ENCODE results near the gene CDC45.
"Not testable (repeated sequence)": the region's sequence is repeated elsewhere in the genome, so short reads cannot be mapped to it uniquely, and the experiment has no call there.

Gene CDC45

DNA sequence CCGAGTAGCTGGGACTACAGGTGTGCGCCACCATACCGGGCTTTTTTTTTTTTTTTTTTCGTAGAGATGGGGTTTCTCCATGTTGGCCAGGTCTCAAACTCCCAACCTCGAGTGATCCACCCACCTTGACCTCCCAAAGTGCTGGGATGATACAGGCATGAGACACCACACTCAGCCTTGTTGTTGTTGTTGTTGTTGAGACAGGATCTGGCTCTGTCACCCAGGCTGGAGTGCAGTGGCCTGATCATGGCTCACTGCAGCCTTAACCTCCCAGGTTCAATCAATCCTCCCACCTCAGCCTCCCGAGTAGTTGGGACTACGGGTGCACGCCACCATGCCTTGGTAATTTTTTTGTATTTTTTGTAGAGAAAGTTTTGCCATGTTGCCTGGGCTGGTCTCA, 67.9 kb downstream of the CDC45 start:
- POLR2A ChIA-PET: no interaction called here
- WGBS (ENCODE audit: insufficient coverage): no CpG with 5 or more reads among the region's 8 CpGs
- CTCF ChIA-PET: no interaction called here

DNA sequence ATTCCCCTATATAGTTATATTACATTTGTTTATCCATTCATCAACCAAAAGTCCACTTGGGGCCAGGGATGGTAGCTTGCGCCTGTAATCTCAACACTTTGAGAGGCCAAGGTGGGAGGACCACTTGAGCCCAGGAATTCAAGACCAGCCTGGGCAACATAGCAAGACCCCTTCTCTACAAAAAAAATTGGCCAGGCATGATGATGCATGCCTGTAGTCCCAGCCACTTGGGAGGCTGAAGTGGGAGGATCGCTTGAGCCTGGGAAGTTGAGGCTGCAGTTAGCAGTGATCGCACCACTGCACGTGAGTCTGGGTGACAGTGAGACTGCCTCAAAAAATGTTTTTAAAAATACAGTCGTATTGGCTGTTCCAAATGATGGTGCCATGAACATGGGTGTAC, 68.7 kb downstream of the CDC45 start:
- H3K4me3 ChIP-seq (ENCODE audit: control insufficient read depth in 1 of 7, extremely low read depth in 1 of 7, insufficient read depth in 4 of 7, low read depth in 2 of 7, low read length in 6 of 7); DNase-seq; H3K27ac ChIP-seq (ENCODE audit: insufficient read depth in 1 of 2, low read depth in 1 of 2, low read length in 2 of 2, poor library complexity in 1 of 2, severe bottlenecking in 2 of 2); H3K27me3 ChIP-seq (replicated peaks in 2 of 5; ENCODE audit: control insufficient read depth in 4 of 5, insufficient read depth in 5 of 5, low read length in 4 of 5); H3K4me1 ChIP-seq (ENCODE audit: control extremely low read depth in 1 of 4, control insufficient read depth in 4 of 4, insufficient read depth in 4 of 4, low read length in 3 of 4); H3K36me3 ChIP-seq (ENCODE audit: control insufficient read depth in 4 of 4, insufficient read depth in 4 of 4, low read length in 3 of 4); POLR2A ChIA-PET; CTCF ChIA-PET; H3K9me3 ChIP-seq (ENCODE audit: control extremely low read depth in 1 of 5, control insufficient read depth in 4 of 5, insufficient read depth in 2 of 5, low read depth in 1 of 5, low read length in 4 of 5): not testable (repeated sequence)
- WGBS (ENCODE audit: insufficient coverage): 98% methylated on average over 5 of the region's 5 CpGs

More for the DNA sequence above, 67.9 kb downstream of the CDC45 start:
- H3K27ac ChIP-seq (ENCODE audit: insufficient read depth in 1 of 2, low read depth in 1 of 2, low read length in 2 of 2, poor library complexity in 1 of 2, severe bottlenecking in 2 of 2): no peak overlapping the region
- no peak for DNase-seq
- no peaks in the 10 kb centered on the region for H3K27me3 ChIP-seq (replicated peaks in 2 of 5; ENCODE audit: control insufficient read depth in 4 of 5, insufficient read depth in 5 of 5, low read length in 4 of 5)
- H3K4me1 ChIP-seq (ENCODE audit: control extremely low read depth in 1 of 4, control insufficient read depth in 4 of 4, insufficient read depth in 4 of 4, low read length in 3 of 4): peaks cover 0 to 5% (median 0%) of the 10 kb centered on the region in 4 experiments
- peaks cover 0 to 2% (median 0%) of the 10 kb centered on the region in 5 experiments for H3K9me3 ChIP-seq (ENCODE audit: control extremely low read depth in 1 of 5, control insufficient read depth in 4 of 5, insufficient read depth in 2 of 5, low read depth in 1 of 5, low read length in 4 of 5)
- no peaks in the 10 kb centered on the region for H3K36me3 ChIP-seq (ENCODE audit: control insufficient read depth in 4 of 4, insufficient read depth in 4 of 4, low read length in 3 of 4)
- no peak overlapping the region for H3K4me3 ChIP-seq (ENCODE audit: control insufficient read depth in 1 of 7, extremely low read depth in 1 of 7, insufficient read depth in 4 of 7, low read depth in 2 of 7, low read length in 6 of 7)

DNA sequence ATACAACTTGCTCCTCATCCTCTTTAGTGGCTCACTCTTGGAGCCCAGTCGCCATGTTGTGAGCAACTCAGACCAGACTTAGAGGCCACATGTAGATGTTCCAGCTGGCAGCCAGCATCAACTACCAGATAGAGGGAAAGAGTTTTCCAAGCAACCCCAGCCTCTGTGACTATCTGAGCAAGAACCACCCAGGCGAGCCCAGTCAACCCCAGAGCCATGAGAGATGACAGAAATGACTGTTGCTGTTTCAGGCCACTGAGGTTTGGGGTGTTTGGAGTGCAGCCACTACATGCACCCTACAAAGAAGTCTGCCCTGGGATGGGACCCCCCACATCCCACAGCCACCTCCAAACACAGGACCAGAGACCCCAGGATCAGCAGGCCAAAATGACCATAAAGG, 69.2 kb downstream of the CDC45 start:
- 93% methylated on average over 2 of the region's 2 CpGs for WGBS (ENCODE audit: insufficient coverage)
- no peak overlapping the region for H3K4me3 ChIP-seq (ENCODE audit: control insufficient read depth in 1 of 7, extremely low read depth in 1 of 7, insufficient read depth in 4 of 7, low read depth in 2 of 7, low read length in 6 of 7)
- no peaks in the 10 kb centered on the region for H3K36me3 ChIP-seq (ENCODE audit: control insufficient read depth in 4 of 4, insufficient read depth in 4 of 4, low read length in 3 of 4)
- peaks cover 0 to 5% (median 0%) of the 10 kb centered on the region in 4 experiments for H3K4me1 ChIP-seq (ENCODE audit: control extremely low read depth in 1 of 4, control insufficient read depth in 4 of 4, insufficient read depth in 4 of 4, low read length in 3 of 4)
- H3K27ac ChIP-seq (ENCODE audit: insufficient read depth in 1 of 2, low read depth in 1 of 2, low read length in 2 of 2, poor library complexity in 1 of 2, severe bottlenecking in 2 of 2): no peak overlapping the region
- H3K9me3 ChIP-seq (ENCODE audit: control extremely low read depth in 1 of 5, control insufficient read depth in 4 of 5, insufficient read depth in 2 of 5, low read depth in 1 of 5, low read length in 4 of 5): peaks cover 0 to 6% (median 0%) of the 10 kb centered on the region in 5 experiments
- H3K27me3 ChIP-seq (replicated peaks in 2 of 5; ENCODE audit: control insufficient read depth in 4 of 5, insufficient read depth in 5 of 5, low read length in 4 of 5): no peaks in the 10 kb centered on the region
- ChIA-PET CTCF (no interaction called here), POLR2A (no interaction called here)
- no peak for DNase-seq

DNA sequence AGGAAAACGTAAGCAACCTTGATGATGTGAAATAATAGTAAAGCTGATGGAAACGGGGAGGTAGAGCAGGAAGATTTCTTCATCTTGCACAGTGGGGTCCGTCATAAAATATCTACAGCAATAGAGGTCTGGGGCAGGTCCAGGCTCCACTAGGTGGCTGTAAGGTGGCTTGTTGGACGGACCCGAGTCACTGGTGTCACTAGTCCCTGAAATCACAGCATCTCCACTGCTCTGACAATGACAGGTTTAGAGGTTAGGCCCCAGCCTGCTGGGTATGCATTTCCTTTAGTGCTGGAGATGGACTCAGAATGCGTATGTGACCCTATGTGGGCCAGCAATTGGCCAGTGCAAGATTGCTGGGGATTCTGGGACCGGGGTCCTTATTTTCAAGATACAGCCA, 69.7 kb downstream of the CDC45 start:
- DNase-seq: no peak
- Histone ChIP-seq H3K36me3 (ENCODE audit: control insufficient read depth in 4 of 4, insufficient read depth in 4 of 4, low read length in 3 of 4) (no peaks in the 10 kb centered on the region), H3K27ac (ENCODE audit: insufficient read depth in 1 of 2, low read depth in 1 of 2, low read length in 2 of 2, poor library complexity in 1 of 2, severe bottlenecking in 2 of 2) (no peak overlapping the region), H3K9me3 (ENCODE audit: control extremely low read depth in 1 of 5, control insufficient read depth in 4 of 5, insufficient read depth in 2 of 5, low read depth in 1 of 5, low read length in 4 of 5) (peaks cover 0 to 6% (median 0%) of the 10 kb centered on the region in 5 experiments), H3K27me3 (replicated peaks in 2 of 5; ENCODE audit: control insufficient read depth in 4 of 5, insufficient read depth in 5 of 5, low read length in 4 of 5) (no peaks in the 10 kb centered on the region), H3K4me1 (ENCODE audit: control extremely low read depth in 1 of 4, control insufficient read depth in 4 of 4, insufficient read depth in 4 of 4, low read length in 3 of 4) (peaks cover 0 to 5% (median 0%) of the 10 kb centered on the region in 4 experiments), H3K4me3 (ENCODE audit: control insufficient read depth in 1 of 7, extremely low read depth in 1 of 7, insufficient read depth in 4 of 7, low read depth in 2 of 7, low read length in 6 of 7) (no peak overlapping the region)
- WGBS (ENCODE audit: insufficient coverage): 86% methylated on average over 5 of the region's 7 CpGs
- POLR2A ChIA-PET: no interaction called here
- CTCF ChIA-PET: interaction anchor here (1.3 kb wide), 2 partner anchors 10 to 53 kb away, joined by 3 to 5 read pairs; no protein-coding TSS in a partner anchor

DNA sequence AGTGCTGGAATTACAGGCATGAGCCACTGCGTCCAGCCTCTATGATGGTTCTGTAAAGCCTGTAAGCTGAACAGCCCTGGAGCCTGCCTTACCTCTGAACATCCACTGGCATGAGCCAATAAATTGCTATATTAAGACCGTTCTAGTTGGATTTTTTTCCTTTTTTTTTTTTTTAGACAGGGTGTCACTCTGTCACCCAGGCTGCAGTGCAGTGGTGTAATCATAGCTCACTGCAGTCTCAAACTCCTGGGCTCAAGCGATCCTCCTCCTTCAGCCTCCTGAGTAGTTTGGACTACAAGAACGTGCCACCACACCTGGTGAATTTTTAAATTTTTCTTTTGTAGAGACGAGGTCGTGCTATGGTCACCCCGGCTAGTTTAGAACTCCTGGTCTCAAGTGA, 70.7 kb downstream of the CDC45 start:
- Histone ChIP-seq H3K9me3 (ENCODE audit: control extremely low read depth in 1 of 5, control insufficient read depth in 4 of 5, insufficient read depth in 2 of 5, low read depth in 1 of 5, low read length in 4 of 5) (peaks cover 0 to 6% (median 0%) of the 10 kb centered on the region in 5 experiments), H3K27me3 (replicated peaks in 2 of 5; ENCODE audit: control insufficient read depth in 4 of 5, insufficient read depth in 5 of 5, low read length in 4 of 5) (no peaks in the 10 kb centered on the region), H3K27ac (ENCODE audit: insufficient read depth in 1 of 2, low read depth in 1 of 2, low read length in 2 of 2, poor library complexity in 1 of 2, severe bottlenecking in 2 of 2) (no peak overlapping the region), H3K4me3 (ENCODE audit: control insufficient read depth in 1 of 7, extremely low read depth in 1 of 7, insufficient read depth in 4 of 7, low read depth in 2 of 7, low read length in 6 of 7) (no peak overlapping the region), H3K4me1 (ENCODE audit: control extremely low read depth in 1 of 4, control insufficient read depth in 4 of 4, insufficient read depth in 4 of 4, low read length in 3 of 4) (peaks cover 0 to 3% (median 0%) of the 10 kb centered on the region in 4 experiments), H3K36me3 (ENCODE audit: control insufficient read depth in 4 of 4, insufficient read depth in 4 of 4, low read length in 3 of 4) (no peaks in the 10 kb centered on the region)
- POLR2A ChIA-PET: no interaction called here
- WGBS (ENCODE audit: insufficient coverage): 100% methylated on average over 6 of the region's 7 CpGs
- no peak for DNase-seq
- CTCF ChIA-PET: interaction anchor here (0.9 to 1.3 kb wide), 3 partner anchors 9 to 94 kb away, joined by 3 to 5 read pairs (median 3); no protein-coding TSS in a partner anchor

DNA sequence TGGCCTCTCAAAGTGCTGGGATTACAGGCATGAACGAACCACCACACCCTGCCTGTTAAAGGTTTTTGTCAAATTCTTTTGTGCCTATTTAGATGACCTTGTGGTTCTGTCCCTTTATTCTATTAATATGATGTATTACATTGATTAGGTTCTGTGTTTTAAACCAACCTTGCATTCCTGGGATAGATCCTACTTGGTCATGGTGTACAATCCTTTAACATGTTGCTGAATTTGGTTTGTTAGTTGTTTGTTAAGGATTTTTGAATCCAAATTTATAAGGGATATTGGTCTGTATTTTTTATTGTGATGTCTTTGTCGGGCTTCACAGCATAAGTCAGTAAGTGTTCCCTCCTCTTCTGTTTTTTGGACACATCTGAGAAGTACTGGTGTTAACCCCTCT, 73.5 kb downstream of the CDC45 start:
- no peaks in the 10 kb centered on the region for H3K4me1 ChIP-seq (ENCODE audit: control extremely low read depth in 1 of 4, control insufficient read depth in 4 of 4, insufficient read depth in 4 of 4, low read length in 3 of 4)
- peaks cover 0 to 6% (median 0%) of the 10 kb centered on the region in 5 experiments for H3K9me3 ChIP-seq (ENCODE audit: control extremely low read depth in 1 of 5, control insufficient read depth in 4 of 5, insufficient read depth in 2 of 5, low read depth in 1 of 5, low read length in 4 of 5)
- DNase-seq: no peak
- no peaks in the 10 kb centered on the region for H3K27me3 ChIP-seq (replicated peaks in 2 of 5; ENCODE audit: control insufficient read depth in 4 of 5, insufficient read depth in 5 of 5, low read length in 4 of 5)
- WGBS (ENCODE audit: insufficient coverage): no CpG with 5 or more reads among the region's 2 CpGs
- H3K27ac ChIP-seq (ENCODE audit: insufficient read depth in 1 of 2, low read depth in 1 of 2, low read length in 2 of 2, poor library complexity in 1 of 2, severe bottlenecking in 2 of 2): no peak overlapping the region
- ChIA-PET POLR2A (no interaction called here), CTCF (no interaction called here)
- no peak overlapping the region for H3K4me3 ChIP-seq (ENCODE audit: control insufficient read depth in 1 of 7, extremely low read depth in 1 of 7, insufficient read depth in 4 of 7, low read depth in 2 of 7, low read length in 6 of 7)
- H3K36me3 ChIP-seq (ENCODE audit: control insufficient read depth in 4 of 4, insufficient read depth in 4 of 4, low read length in 3 of 4): no peaks in the 10 kb centered on the region

DNA sequence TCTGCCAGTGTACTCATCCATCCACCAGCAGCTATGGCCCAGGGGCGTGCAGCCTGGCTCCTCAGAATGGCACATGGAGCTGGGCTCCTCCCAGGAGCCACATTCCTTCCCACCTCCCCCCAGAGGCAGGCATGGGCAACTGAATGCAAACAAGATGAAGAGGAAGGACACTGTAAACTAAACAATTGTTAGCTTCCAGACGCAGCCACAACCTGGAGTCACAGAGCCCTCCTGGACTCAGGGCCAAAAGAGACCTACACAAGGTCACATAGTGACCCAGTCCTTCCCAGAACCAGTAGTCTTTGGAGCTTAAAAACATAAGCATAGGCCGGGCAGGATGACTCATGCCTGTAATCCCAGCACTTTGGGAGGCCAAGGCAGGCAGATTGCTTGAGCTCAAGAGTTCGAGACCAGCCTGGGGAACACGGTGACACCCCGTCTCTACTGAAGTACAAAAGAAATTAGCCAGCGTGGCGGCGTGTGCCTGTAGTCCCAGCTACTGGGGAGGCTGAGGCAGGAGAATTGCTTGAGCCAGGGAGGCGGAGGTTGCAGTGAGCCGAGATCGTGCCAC, 75.2 kb downstream of the CDC45 start:
- no peaks in the 10 kb centered on the region for H3K27me3 ChIP-seq (replicated peaks in 2 of 5; ENCODE audit: control insufficient read depth in 4 of 5, insufficient read depth in 5 of 5, low read length in 4 of 5)
- no peak for DNase-seq
- H3K27ac ChIP-seq (ENCODE audit: insufficient read depth in 1 of 2, low read depth in 1 of 2, low read length in 2 of 2, poor library complexity in 1 of 2, severe bottlenecking in 2 of 2): no peak overlapping the region
- H3K4me1 ChIP-seq (ENCODE audit: control extremely low read depth in 1 of 4, control insufficient read depth in 4 of 4, insufficient read depth in 4 of 4, low read length in 3 of 4): no peaks in the 10 kb centered on the region
- peaks cover 0 to 6% (median 0%) of the 10 kb centered on the region in 5 experiments for H3K9me3 ChIP-seq (ENCODE audit: control extremely low read depth in 1 of 5, control insufficient read depth in 4 of 5, insufficient read depth in 2 of 5, low read depth in 1 of 5, low read length in 4 of 5)
- no peaks in the 10 kb centered on the region for H3K36me3 ChIP-seq (ENCODE audit: control insufficient read depth in 4 of 4, insufficient read depth in 4 of 4, low read length in 3 of 4)
- ChIA-PET POLR2A (no interaction called here), CTCF (interaction anchor here (1.4 kb wide), 2 partner anchors 11 to 18 kb away, joined by 3 read pairs; no protein-coding TSS in a partner anchor)
- WGBS (ENCODE audit: insufficient coverage): 99% methylated on average over 9 of the region's 12 CpGs
- no peak overlapping the region for H3K4me3 ChIP-seq (ENCODE audit: control insufficient read depth in 1 of 7, extremely low read depth in 1 of 7, insufficient read depth in 4 of 7, low read depth in 2 of 7, low read length in 6 of 7)
